Stimulated activated CD4-positive, alpha-beta T cell treated with anti-CD3 and anti-CD28 coated beads, Interleukin-12 subunit alpha, Interleukin-12 subunit beta, amount 100 ng/mL, for 24 hours (primary cell): ENCODE results near the gene GRPR.
"Not testable (repeated sequence)": the region's sequence is repeated elsewhere in the genome, so short reads cannot be mapped to it uniquely, and the experiment has no call there.

Source experiments
- DNase-seq, 2 experiments: peaks; one replicate each; pipeline ENCODE4 v3.0.0-alpha.2; 2020; ENCODE audit warnings: low read depth in 2 of 2

GRPR gene

GRCh38 chrX:16177260-16177659 lies 53.9 kb downstream of the GRPR start:
- DNase-seq = no peak

GRCh38 chrX:16183843-16184242 lies 60.5 kb downstream of the GRPR start:
- DNase-seq = not testable (repeated sequence)

- no peak for DNase-seq
Observed at GRCh38 chrX:16185725-16186136, 62.4 kb downstream of the GRPR start.

GRCh38 chrX:16186380-16187007 lies 63.1 kb downstream of the GRPR start:
- no peak for DNase-seq

GRCh38 chrX:16187024-16187760 lies 63.8 kb downstream of the GRPR start:
- no peak for DNase-seq

GRCh38 chrX:16188687-16189086 lies 65.3 kb downstream of the GRPR start:
- DNase-seq = no peak

- no peak for DNase-seq
Observed at GRCh38 chrX:16191605-16192004, 68.2 kb downstream of the GRPR start.

GRCh38 chrX:16196829-16197228 lies 73.5 kb downstream of the GRPR start:
- DNase-seq = no peak

GRCh38 chrX:16199343-16199742 lies 76.0 kb downstream of the GRPR start:
- DNase-seq = no peak

GRCh38 chrX:16202943-16203342 lies 79.6 kb downstream of the GRPR start:
- no peak for DNase-seq
